H54 (cell line): ENCODE data around the gene BCCIP.

Source experiments
- DNase-seq: peaks from one replicate; pipeline ENCODE4 v3.0.0; 2011; ENCODE audit warnings: low spot score, mixed read lengths; ENCODE audit not compliant: insufficient read length
- FAIRE-seq: peaks from 3 replicates; lab custom pipeline; 2011; peaks lifted over from hg19 to GRCh38; lab: Jason Lieb, UNC
- POLR2A ChIP-seq: IDR thresholded peaks from 2 replicates; pipeline ENCODE4 v1.6.1; 2011; ENCODE audit warnings: low read depth, mild to moderate bottlenecking, low read length

Gene BCCIP

GRCh38 chr10:125812128-125812750 is 11.1 kb upstream of the BCCIP start:
- DNase-seq (no peak), FAIRE-seq (no peak)
- TF ChIP-seq POLR2A: no peak

- no peak for FAIRE-seq
Measured at GRCh38 chr10:125815764-125816163, 7.6 kb upstream of the BCCIP start.

GRCh38 chr10:125816548-125816947 is 6.8 kb upstream of the BCCIP start:
- no peak for TF ChIP-seq POLR2A
- FAIRE-seq (no peak), DNase-seq (no peak)

More at GRCh38 chr10:125815764-125816163, 7.6 kb upstream of the BCCIP start:
- TF ChIP-seq POLR2A: no peak
- DNase-seq: no peak

- no peak for DNase-seq
- no peak for FAIRE-seq
- TF ChIP-seq POLR2A: no peak
Measured at GRCh38 chr10:125817337-125817946, 5.9 kb upstream of the BCCIP start.

- no peak for DNase-seq
Measured at GRCh38 chr10:125820701-125821100, 2.6 kb upstream of the BCCIP start.

GRCh38 chr10:125823663-125824251 is 411 bp downstream of the BCCIP start:
- DNase-seq (no peak), FAIRE-seq (no peak)
- no peak for TF ChIP-seq POLR2A

More at GRCh38 chr10:125820701-125821100, 2.6 kb upstream of the BCCIP start:
- no peak for FAIRE-seq
- no peak for TF ChIP-seq POLR2A

GRCh38 chr10:125824736-125825135 is 1.4 kb downstream of the BCCIP start:
- FAIRE-seq: peak; percentile 84
- DNase-seq: peak; percentile 10
- TF ChIP-seq POLR2A: no peak

- FAIRE-seq (no peak), DNase-seq (no peak)
- no peak for TF ChIP-seq POLR2A
Measured at GRCh38 chr10:125827133-125827532, 3.8 kb downstream of the BCCIP start.

- DNase-seq (no peak), FAIRE-seq (no peak)
- no peak for TF ChIP-seq POLR2A
Measured at GRCh38 chr10:125828311-125828710, 5.0 kb downstream of the BCCIP start.

GRCh38 chr10:125836746-125837145 is 13.4 kb downstream of the BCCIP start:
- no peak for FAIRE-seq
- DNase-seq: no peak
- no peak for TF ChIP-seq POLR2A

GRCh38 chr10:125838802-125839575 is 15.6 kb downstream of the BCCIP start:
- TF ChIP-seq POLR2A: no peak
- FAIRE-seq (no peak), DNase-seq (no peak)

- no peak for TF ChIP-seq POLR2A
- DNase-seq (no peak), FAIRE-seq (no peak)
Measured at GRCh38 chr10:125840406-125840805, 17.1 kb downstream of the BCCIP start.

GRCh38 chr10:125840955-125841354 is 17.6 kb downstream of the BCCIP start:
- no peak for TF ChIP-seq POLR2A
- no peak for FAIRE-seq
- DNase-seq: no peak
